T47D (cell line): ENCODE measurements around the gene TMPRSS11B.
"Not testable (repeated sequence)": the region's sequence is repeated elsewhere in the genome, so short reads cannot be mapped to it uniquely, and the experiment has no call there.

ENCODE experiments used
- DNase-seq, 2 experiments: peaks; one replicate each; pipeline versions ENCODE4 v3.0.0 to v3.0.0-alpha.2; 2011 to 2012; ENCODE audit warnings: low read depth in 1 of 2, low spot score in 1 of 2
- JUND ChIP-seq: IDR thresholded peaks from 2 replicates; pipeline ENCODE4 v1.6.1; 2012; ENCODE audit warnings: low read depth
- in situ Hi-C: cut with HindIII; loops from 2 replicates; pipeline ENCODE4 v1.10.0; 2016; ENCODE audit warnings: low sequenced_read_pairs, low pct_unique_long_range_greater_than_20kb

TMPRSS11B gene

GRCh38 chr4:68264875-68265565 lies 19.5 kb upstream of the TMPRSS11B start:
- no peak for DNase-seq
- no peak for TF ChIP-seq JUND
- in situ Hi-C loops: no loop called here

- DNase-seq: no peak
- no peak for TF ChIP-seq JUND
- in situ Hi-C loops: no loop called here
Observed at GRCh38 chr4:68259191-68259590, 13.7 kb upstream of the TMPRSS11B start.

- DNase-seq: no peak
- in situ Hi-C loops: no loop called here
- no peak for TF ChIP-seq JUND
Observed at GRCh38 chr4:68257719-68258118, 12.2 kb upstream of the TMPRSS11B start.

GRCh38 chr4:68256284-68256683 lies 10.8 kb upstream of the TMPRSS11B start:
- no peak for DNase-seq
- in situ Hi-C loops: no loop called here
- TF ChIP-seq JUND: no peak

- no peak for TF ChIP-seq JUND
- in situ Hi-C loops: no loop called here
- DNase-seq: no peak
Observed at GRCh38 chr4:68250151-68250930, 4.8 kb upstream of the TMPRSS11B start.

- no peak for TF ChIP-seq JUND
- in situ Hi-C loops: no loop called here
- DNase-seq: no peak
Observed at GRCh38 chr4:68249434-68249833, 3.9 kb upstream of the TMPRSS11B start.

GRCh38 chr4:68240620-68241019 lies 4.9 kb downstream of the TMPRSS11B start:
- no peak for DNase-seq
- in situ Hi-C loops: no loop called here
- no peak for TF ChIP-seq JUND

GRCh38 chr4:68228568-68228967 lies 16.9 kb downstream of the TMPRSS11B start:
- in situ Hi-C loops: no loop called here
- no peak for DNase-seq
- no peak for TF ChIP-seq JUND

- in situ Hi-C loops: no loop called here
Observed at GRCh38 chr4:68218044-68218443, 27.4 kb downstream of the TMPRSS11B start.

GRCh38 chr4:68216501-68216900 lies 29.0 kb downstream of the TMPRSS11B start:
- DNase-seq: no peak
- in situ Hi-C loops: no loop called here
- TF ChIP-seq JUND: no peak

More at GRCh38 chr4:68218044-68218443, 27.4 kb downstream of the TMPRSS11B start:
- no peak for TF ChIP-seq JUND
- DNase-seq: no peak

- in situ Hi-C loops: no loop called here
- TF ChIP-seq JUND: no peak
- peak in 1 of 2 experiments; percentile 1 for DNase-seq
Observed at GRCh38 chr4:68209003-68209402, 36.5 kb downstream of the TMPRSS11B start.

- in situ Hi-C loops, DNase-seq: not testable (repeated sequence)
Observed at GRCh38 chr4:68194305-68194704, 51.2 kb downstream of the TMPRSS11B start.

- no peak for TF ChIP-seq JUND
- DNase-seq: no peak
- in situ Hi-C loops: no loop called here
Observed at GRCh38 chr4:68193194-68193593, 52.3 kb downstream of the TMPRSS11B start.
